Measurements from ENCODE around the gene MYO1E. TPM values are rescaled to one million over a fixed set of nuclear protein-coding genes. Genes with fewer than 3 reads are reported as not detected.

MYO1E gene
- total RNA-seq, 1 donor from 2014 or later: 117 TPM

DNA sequence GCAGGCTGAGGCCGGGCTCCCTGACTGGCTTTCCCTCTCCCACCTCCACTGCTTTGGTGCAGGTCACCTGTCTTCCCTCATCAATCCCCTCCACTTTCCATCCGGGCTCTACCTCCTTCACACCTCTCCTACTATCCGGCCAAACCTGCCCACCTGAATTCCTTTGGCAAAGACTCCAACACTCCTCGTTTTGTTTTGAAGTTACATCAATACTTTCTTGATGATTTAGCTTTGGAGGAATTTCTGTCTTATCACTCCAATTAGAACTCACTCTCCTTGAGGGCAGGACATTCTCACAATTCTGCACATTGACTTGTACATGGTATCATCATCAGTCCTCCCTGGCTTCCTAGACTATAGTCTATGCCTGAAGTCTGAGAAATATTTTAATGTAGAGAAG lies 145.7 kb downstream of the MYO1E start:
- no peak for ATAC-seq

GRCh38 chr15:59224474-59224873 lies 148.2 kb downstream of the MYO1E start:
- peak; percentile 31 for ATAC-seq

- ATAC-seq: no peak
Observed at GRCh38 chr15:59223736-59224135, 148.9 kb downstream of the MYO1E start.

- ATAC-seq: no peak
Observed at GRCh38 chr15:59222906-59223550, 149.6 kb downstream of the MYO1E start.

DNA sequence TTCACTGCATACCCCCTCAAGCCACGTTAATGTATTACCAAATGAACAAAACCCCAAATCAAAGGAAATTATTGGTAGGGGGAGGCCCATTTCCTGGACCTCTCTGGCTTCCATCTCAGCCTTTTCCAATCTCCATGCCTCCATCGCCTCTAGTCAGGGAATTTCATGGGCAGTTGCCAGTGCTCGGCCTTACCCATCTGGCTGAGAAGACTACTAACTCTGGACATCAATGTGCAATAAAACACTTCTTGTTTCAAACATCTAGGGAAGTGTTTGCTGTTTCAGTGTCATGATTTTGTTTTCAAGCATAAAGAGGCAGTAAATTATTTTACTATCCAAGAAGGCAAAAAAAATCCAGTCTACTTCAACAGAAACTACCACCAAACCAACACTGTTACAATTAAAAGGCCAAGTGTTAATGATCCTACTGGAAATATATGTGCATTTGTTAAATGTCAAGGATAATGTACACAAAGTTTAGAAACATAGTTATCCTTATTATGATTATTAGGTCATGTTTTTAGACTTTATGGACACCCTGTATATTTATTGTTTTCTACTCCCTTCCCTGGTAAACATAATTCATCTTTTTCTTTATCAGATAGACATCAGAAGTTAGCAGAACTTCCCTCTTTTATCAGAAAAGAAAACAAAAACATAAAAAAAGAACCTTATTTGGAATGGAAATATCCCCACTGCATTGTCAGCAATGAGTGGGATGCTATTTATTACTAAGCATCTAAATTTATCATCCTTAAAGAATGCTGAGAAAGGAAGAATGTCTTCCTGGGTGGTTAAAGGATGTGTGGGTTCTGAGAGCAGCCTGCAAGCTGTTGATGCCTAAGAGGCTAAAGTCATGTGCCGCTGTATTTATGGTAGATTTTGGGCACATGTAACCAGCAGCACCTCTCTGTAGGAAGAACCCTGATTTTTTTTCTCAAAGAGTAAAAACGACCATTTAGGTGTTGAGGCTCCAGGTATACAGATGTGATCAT lies 150.9 kb downstream of the MYO1E start:
- ATAC-seq: no peak

- no peak for ATAC-seq
Observed at GRCh38 chr15:59218710-59219109, 154.0 kb downstream of the MYO1E start.

GRCh38 chr15:59217876-59218498 lies 154.7 kb downstream of the MYO1E start:
- no peak for ATAC-seq

DNA sequence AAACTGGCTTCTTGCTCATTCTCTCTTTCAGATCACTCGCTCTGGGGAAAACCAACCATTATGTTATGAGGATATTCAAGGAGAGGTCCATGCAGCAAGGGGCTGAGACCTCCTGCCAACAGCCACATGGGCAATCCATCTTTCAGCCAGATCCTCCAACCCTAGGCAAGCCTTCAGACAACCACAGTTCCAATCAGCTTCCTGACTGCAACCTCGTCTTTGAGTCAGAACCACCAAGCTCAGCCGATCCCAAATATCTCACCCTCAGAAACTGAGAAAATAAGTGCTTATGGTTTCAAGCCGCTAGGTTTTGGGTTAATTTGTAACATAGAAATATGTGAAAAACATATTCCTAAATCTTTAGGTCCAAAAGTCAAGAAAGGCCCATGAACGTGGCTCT lies 155.8 kb downstream of the MYO1E start:
- ATAC-seq: no peak

DNA sequence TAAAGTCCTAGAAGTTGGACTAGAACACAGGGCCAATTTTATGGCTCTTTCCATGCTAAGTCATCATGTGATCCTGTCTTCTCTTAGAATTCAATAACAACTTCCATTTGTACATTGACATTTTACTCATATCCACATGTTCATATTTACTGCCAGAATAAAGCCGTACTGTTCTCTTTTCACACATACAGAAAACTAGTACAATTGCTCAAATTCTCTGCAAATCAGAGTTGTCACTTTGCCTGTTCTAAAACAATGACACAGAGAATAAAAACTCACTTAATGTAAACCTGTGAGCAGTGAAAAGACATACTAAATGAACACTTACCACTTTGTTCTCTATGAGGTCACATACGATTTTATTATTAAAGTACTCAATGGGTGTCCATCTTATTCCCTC lies 162.5 kb downstream of the MYO1E start:
- ATAC-seq: no peak

DNA sequence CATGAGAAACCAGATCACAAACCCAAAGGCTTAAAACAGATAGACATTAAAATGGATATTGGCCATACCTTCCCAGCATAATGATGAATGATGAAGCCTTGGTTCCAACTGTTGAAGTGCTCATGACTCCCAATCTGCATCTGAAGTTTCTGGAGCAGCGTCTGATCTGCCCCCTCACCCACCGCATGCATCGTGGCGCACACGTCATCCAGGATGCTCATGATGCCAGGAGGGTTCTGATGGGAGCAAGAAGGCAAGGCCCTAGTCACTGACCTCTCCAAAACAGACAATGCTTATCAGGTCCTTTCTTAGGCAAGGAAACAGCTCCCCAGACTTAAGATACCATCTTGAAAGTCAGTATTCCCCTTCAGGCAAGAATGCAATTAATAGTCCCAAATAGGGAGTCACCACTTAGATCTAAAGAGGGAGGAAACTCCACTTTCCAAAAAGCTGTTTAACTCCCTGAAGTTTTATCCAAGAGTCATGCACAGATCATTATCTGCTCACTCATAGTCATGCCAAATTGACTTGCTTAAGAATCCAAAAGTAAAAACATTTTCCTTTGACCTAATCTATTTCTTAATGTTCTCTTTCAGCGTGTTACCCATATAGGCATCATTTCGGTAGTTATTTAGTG lies 163.9 kb downstream of the MYO1E start:
- ATAC-seq: no peak

DNA sequence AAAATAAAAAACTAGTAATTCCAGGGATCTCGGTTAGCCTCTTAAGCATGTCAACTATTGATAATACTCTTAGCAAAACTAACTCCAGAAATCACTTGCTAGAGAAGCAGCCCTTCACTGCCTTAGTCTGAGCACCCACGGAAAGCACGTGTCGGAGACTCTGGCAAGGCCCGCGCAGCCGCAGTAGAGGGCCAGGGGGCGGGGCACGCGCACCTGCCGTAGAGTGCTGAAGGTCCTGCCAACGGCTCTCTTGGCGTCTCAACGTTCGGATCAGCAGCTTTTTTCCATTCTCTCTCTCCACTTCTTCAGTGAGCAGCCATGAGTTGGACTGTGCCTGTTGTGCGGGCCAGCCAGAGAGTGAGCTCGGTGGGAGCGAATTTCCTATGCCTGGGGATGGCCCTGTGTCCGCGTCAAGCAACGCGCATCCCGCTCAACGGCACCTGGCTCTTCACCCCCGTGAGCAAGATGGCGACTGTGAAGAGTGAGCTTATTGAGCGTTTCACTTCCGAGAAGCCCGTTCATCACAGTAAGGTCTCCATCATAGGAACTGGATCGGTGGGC lies 166.0 kb downstream of the MYO1E start, which contains the start of gene LDHAL6B:
TSS of gene LDHAL6B (plus strand) at position 221 of the 561 bp plus-strand sequence. CDS start at position 319, 98 bp downstream.
- no peak for ATAC-seq

DNA sequence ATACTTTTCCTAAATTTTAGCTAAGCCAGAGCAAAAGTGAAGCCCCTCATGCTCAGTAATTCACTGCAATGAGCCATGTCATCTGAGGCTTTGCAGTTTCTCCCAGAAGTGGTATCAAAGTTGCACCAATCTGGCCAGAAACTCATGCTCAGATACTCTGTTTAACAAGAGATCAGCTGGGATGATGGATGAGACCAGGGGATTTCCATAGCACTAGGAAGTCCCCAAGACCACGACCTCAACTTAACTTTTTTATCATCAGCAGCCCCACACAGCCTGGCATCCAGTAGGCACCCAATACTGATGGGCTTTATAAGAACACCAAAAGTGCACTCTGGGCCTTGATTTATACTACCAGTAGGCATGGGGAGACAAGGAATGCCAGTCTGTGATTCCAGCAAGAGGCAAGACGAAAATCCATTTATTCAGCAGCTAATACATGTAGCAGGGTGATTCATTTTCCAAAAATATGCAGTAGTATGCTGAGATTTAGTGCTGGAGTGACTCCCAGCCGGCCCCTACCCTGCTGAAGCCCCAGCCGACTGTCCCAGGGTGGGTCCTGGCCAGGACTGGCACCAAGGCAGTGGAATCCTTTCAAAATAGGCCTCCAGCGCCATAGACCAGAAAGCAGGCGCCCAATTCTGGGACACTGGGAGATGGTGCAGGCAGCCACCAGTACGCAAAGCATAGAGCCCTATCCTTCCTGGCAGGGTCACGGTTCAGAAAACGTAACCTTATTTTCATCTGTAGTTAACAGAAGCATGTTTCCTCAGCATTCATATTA lies 166.6 kb downstream of the MYO1E start:
- ATAC-seq: no peak

DNA sequence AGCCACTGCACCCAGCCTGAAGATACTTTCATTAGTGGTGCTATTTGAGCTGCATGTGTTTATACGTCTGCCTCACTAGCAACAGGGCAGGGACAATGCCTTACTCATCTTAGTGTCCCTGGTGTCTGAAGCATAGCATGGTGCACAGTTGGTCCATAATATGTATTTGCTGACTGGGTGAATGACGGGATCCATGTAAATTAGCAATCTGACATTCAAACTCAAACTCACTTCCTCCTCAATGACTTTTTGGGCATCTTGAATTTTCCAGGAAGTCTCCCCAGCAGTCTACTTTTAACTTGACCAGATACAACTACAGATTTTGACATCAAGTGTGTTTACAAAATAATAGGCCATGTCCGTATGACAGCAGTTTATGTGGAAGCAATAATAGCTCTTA lies 169.0 kb downstream of the MYO1E start:
- no peak for ATAC-seq

DNA sequence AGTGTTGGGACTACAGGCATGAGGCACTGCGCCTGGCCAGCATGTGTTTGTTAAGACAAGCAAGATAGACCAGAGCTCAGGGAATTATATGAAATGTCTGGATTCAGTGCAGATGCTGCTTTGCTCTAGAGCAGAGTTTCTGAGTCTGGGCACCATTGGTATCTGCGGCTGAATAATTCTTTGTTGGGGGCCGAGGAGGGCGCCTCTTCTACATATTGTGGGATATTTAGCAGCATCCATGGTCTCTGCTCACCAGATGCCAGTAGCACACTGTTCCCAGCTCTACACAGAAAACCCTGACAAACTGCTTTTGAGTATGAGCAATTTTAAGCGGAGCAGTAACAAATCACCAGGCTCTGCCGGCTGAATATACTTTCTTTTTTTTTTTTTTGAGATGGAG lies 169.7 kb downstream of the MYO1E start:
- no peak for ATAC-seq

GRCh38 chr15:59200560-59200959 lies 172.1 kb downstream of the MYO1E start:
- peak; percentile 80 for ATAC-seq

DNA sequence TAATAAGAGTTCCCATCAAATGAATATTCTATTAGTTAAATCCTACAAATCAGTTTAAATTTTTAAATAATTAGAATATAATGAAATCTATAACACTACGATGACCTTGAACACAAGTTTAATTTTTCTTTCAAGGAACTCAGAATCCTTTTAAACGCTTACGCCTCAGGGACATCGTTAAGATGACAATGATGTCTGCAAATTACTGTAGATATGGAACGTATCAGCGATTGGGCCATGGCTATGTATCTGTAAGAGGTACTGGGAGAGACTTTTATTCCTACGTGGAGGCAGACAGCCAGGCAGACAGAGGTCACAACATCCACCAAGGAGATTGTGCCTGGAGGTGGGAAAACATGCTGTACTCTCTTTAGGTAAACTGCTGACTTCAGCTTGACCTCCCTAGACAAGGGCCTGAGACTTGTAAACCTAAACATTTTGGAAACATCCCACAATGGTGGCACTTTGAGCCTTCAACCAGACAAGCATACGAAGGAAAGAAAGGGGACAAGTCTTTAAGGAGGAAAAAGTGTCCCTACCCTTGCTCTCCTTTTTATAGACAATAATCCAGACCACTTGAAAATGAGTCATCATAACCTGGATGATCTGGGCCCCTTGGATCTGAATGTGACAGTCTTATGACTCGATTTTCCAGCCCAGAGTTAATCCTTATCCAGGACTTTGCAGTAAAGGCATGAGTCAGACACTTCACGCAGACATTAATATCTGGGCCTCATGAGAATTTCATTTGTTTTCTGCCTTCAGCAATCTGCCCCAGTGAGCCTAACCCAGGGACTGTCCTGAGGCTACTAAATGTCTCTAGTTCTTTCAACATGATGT lies 172.8 kb downstream of the MYO1E start:
- peak; percentile 70 for ATAC-seq

- peak; percentile 69 for ATAC-seq
Observed at GRCh38 chr15:59197454-59197853, 175.2 kb downstream of the MYO1E start.

DNA sequence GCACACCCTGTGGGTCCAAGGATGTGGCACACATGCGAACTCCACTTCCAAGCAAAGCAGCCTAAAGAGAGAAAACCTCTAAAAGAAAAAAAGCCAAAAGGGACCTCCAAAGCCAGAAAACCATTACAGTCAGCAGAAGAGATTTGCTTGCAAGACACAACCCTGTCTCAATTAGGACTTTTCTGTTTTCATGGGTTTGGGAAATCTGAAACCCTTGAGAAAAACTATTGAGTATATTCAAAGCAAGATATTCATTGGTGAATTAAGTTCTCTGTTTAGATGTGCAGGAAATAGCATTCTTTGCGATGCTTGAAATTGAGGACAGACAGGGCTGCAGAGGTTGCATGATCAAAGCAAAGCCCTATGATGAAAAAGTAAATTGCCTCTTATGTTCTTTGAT lies 176.3 kb downstream of the MYO1E start:
- ATAC-seq: no peak

GRCh38 chr15:59194639-59195325 lies 177.9 kb downstream of the MYO1E start:
- no peak for ATAC-seq

GRCh38 chr15:59191855-59192237 lies 180.8 kb downstream of the MYO1E start:
- ATAC-seq: peak; percentile 99
